ENCODE data around the gene TRAF2.

DNA sequence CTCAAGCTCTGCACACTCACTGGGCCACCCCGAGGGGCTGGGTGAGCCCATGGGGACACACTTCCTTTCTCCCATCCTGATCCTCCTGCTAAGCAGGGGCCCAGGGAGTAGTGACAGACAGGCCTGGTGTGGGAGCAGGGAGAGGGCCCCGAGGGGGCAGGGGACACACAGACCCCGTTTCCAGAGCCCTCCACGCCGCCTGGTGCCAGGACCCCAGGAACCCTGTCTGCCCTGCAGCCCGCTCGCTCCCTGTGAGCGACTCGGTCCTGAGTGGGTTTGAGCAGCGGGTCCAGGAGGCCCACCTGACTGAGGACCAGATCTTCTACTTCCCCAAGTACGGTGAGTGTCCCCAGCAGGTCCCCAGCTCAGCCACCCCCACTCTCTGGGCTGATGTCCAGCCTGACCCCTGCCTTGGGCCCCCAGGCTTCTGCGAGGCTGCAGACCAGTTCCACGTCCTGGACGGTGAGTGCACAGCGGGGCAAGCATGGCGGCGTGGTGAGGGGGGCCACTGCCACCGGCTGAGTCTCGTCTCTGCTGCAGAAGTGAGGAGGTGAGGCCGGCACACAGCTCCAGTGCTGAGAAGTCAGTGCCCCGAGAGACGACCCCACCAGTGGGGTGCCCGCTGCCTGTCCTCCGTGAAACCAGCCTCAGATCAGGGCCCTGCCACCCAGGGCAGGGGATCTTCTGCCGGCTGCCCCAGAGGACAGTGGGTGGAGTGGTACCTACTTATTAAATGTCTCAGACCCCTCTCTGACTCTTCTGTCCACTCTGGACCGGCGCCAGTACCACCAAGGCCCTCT, 60.1 kb downstream of the TRAF2 start:
- TF ChIP-seq, protein P1, sequence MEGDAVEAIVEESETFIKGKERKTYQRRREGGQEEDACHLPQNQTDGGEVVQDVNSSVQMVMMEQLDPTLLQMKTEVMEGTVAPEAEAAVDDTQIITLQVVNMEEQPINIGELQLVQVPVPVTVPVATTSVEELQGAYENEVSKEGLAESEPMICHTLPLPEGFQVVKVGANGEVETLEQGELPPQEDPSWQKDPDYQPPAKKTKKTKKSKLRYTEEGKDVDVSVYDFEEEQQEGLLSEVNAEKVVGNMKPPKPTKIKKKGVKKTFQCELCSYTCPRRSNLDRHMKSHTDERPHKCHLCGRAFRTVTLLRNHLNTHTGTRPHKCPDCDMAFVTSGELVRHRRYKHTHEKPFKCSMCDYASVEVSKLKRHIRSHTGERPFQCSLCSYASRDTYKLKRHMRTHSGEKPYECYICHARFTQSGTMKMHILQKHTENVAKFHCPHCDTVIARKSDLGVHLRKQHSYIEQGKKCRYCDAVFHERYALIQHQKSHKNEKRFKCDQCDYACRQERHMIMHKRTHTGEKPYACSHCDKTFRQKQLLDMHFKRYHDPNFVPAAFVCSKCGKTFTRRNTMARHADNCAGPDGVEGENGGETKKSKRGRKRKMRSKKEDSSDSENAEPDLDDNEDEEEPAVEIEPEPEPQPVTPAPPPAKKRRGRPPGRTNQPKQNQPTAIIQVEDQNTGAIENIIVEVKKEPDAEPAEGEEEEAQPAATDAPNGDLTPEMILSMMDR (IDR thresholded peaks at IDR 0.05): no peak
- TF ChIP-seq MYC (IDR thresholded peaks at IDR 0.05; ENCODE audit: borderline replicate concordance, low read length) (no peak), ESRRA (IDR thresholded peaks at IDR 0.05; ENCODE audit: borderline replicate concordance, low read length) (no peak)
